IMR-90 (cell line): Measurements from ENCODE around the gene AKR1C2.

Source experiments
- CEBPB ChIP-seq: IDR thresholded peaks from 2 replicates; pipeline ENCODE4 v1.6.1; 2012; ENCODE audit warnings: low read depth, low read length, improper control_type of control experiment
- CTCF ChIP-seq: conservative IDR thresholded peaks from 2 replicates; pipeline ENCODE4 v1.5.1; 2012; ENCODE audit warnings: mild to moderate bottlenecking, low read depth, low read length, improper control_type of control experiment
- MXI1 ChIP-seq: IDR thresholded peaks from 2 replicates; pipeline ENCODE4 v1.6.1; 2012; ENCODE audit warnings: low read depth, mild to moderate bottlenecking, low read length, moderate library complexity, borderline replicate concordance
- POLR2A ChIP-seq: IDR thresholded peaks from 2 replicates; pipeline ENCODE4 v1.6.1; 2012; ENCODE audit warnings: mild to moderate bottlenecking, low read depth, low read length
- RAD21 ChIP-seq: IDR thresholded peaks from 2 replicates; pipeline ENCODE4 v1.6.1; 2012; ENCODE audit warnings: low read length, improper control_type of control experiment

GRCh38 chr10:5030989-5031388 lies 27.3 kb upstream of the AKR1C2 start:
- TF ChIP-seq CTCF = no peak
- no peak for TF ChIP-seq POLR2A
- no peak for TF ChIP-seq CEBPB
- no peak for TF ChIP-seq MXI1
- TF ChIP-seq RAD21 = no peak
